ENCODE measurements around the gene PRND. TPM values are rescaled to one million over a fixed set of nuclear protein-coding genes. Genes with fewer than 3 reads are reported as not detected.

PRND gene, protein sequence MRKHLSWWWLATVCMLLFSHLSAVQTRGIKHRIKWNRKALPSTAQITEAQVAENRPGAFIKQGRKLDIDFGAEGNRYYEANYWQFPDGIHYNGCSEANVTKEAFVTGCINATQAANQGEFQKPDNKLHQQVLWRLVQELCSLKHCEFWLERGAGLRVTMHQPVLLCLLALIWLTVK
- 0.14 and 0.18 TPM in 2 replicates for total RNA-seq

DNA sequence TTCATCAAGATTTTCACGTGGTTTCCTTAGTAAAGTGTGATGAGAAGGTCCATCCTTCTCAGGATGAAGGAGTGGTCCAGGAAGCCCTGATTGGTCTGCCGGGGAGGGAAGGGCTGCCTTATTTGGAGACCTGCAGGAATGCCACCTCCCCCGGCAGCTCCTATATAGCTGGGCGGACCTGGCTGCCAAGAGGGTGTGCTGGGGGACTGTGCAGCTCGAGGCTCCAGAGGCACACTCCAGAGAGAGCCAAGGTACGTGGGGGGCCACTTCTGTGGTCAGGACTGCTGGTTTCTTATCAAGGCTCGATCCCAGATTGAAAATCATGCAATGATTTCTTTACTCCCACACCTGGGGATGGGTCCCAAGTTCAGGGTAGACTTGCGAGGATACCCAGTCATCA lies at the start of gene PRND:
Gene PRND (plus strand): TSS at position 191 of the 400 bp plus-strand sequence. CDS start 2,643 bp downstream, outside the sequence.

Other genes starting within 250 kb of the PRND start
- gene PRNP, start 35.5 kb upstream of the PRND start, total RNA-seq: 415 and 447 TPM in 2 replicates
- 11.1 and 60.0 TPM in 2 replicates for gene RASSF2, start 101.7 kb downstream of the PRND start, total RNA-seq